DND-41 (cell line): ENCODE measurements around the gene LYPD1.

ENCODE experiments used
- CTCF ChIP-seq: IDR thresholded peaks from 2 replicates; pipeline ENCODE4 v1.5.1; 2012; ENCODE audit warnings: borderline replicate concordance, low read length, moderate library complexity, mild to moderate bottlenecking; ENCODE audit not compliant: poor library complexity, severe bottlenecking; ENCODE audit errors: extremely low read depth
- EZH2 ChIP-seq: IDR thresholded peaks from 3 replicates; pipeline ENCODE4 v1.6.1; 2012; ENCODE audit warnings: borderline replicate concordance, low read depth, mild to moderate bottlenecking, moderate library complexity, low read length, inconsistent platforms; ENCODE audit not compliant: severe bottlenecking

DNA sequence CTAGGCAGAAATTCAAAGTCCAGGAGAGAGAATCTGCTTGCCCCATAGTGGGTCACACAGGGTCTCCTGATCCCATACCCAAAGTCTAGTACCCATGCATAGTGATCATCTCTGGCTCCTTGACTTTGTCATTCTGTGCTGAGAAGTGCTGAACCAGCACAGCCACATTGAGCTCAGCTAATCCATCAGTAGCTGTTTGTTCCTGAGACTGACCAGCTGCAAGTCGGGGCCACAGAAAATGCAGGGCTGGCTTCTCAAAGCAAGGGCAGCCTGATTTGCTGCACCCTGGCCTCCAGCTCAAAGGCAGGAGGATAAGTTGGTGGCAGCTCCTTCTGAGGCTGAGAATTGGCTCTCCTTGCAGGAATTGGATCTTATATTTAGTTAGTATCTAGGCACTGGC, 72.2 kb downstream of the LYPD1 start:
- TF ChIP-seq CTCF, result no peak
- TF ChIP-seq EZH2, result no peak
